NCI-H460 (cell line): ENCODE data around the gene POLL. TPM values are rescaled to one million over a fixed set of nuclear protein-coding genes. Genes with fewer than 3 reads are reported as not detected.

Experiments used
- small RNA-seq, 2 experiments: library from RNA; depleted of rRNA; stranded (forward); fragments of <200 nt; gene quantifications; one replicate each; pipeline ENCODE3, GENCODE V24; 2014
- total RNA-seq: library from RNA; depleted of rRNA; stranded (reverse); fragments of >200 nt; shearing (Covaris generic); gene quantifications from 2 replicates; pipeline ENCODE4 v1.2.3, GENCODE V29; 2014; rRNA removed

Gene POLL
- total RNA-seq, 1 experiment from 2014 or later, result 17.7 TPM

Small RNAs within 50 kb of the gene (small RNA-seq; reads per million reads assigned to genes)
- 0 reads per million in 2 experiments for gene MIR3158-1
- 0 reads per million in 2 experiments for gene RNU6-1165P

Other genes with a start within 250 kb of the POLL start
- gene BTRC, start 234.1 kb downstream of the POLL start, total RNA-seq, result 12.2 and 14.9 TPM in 2 replicates
- gene DPCD, start 64 bp upstream of the POLL start, total RNA-seq, result 39.0 and 40.0 TPM in 2 replicates
- gene FBXW4, start 106.9 kb upstream of the POLL start, total RNA-seq, result 13.1 and 23.7 TPM in 2 replicates
- gene FGF8, start 187.9 kb upstream of the POLL start, total RNA-seq, result 0.37 TPM in 1 of 2 replicates, not detected in the other
- 170 and 199 TPM in 2 replicates for gene NPM3, start 195.2 kb upstream of the POLL start, total RNA-seq
- 79.9 and 96.2 TPM in 2 replicates for gene OGA, start 230.2 kb upstream of the POLL start, total RNA-seq